Activated T-cell treated with anti-CD3 and anti-CD28 coated beads, Interleukin-2, amount 50 U/mL, for 4 hours (primary cell): ENCODE measurements around the gene IRAK2. TPM values are rescaled to one million over a fixed set of nuclear protein-coding genes. Genes with fewer than 3 reads are reported as not detected.

Experiments used
- ATAC-seq, 2 donors: fragments of 200-7000 bp; cut with Tn5 transposase; one replicate each; pipeline ENCODE4 v1.10.0; 2021
- DNase-seq: peaks from one replicate; pipeline ENCODE4 v3.0.0-alpha.2; 2020
- H3K27me3 Mint-ChIP-seq: one replicate; pipeline ENCODE4 v1.8.0; 2021; ENCODE audit warnings: low read depth, mixed read lengths
- H3K36me3 Mint-ChIP-seq: one replicate; pipeline ENCODE4 v1.8.0; 2022; ENCODE audit warnings: mixed read lengths; ENCODE audit not compliant: insufficient read depth
- H3K4me1 Mint-ChIP-seq: one replicate; pipeline ENCODE4 v1.8.0; 2021; ENCODE audit warnings: low read depth, mixed read lengths
- H3K4me3 Mint-ChIP-seq: one replicate; pipeline ENCODE4 v1.8.0; 2021; ENCODE audit warnings: mild to moderate bottlenecking, moderate library complexity, mixed read lengths
- H3K9me3 Mint-ChIP-seq: one replicate; pipeline ENCODE4 v1.8.0; 2021; ENCODE audit warnings: mixed read lengths
- total RNA-seq, 3 donors: library from RNA; stranded (reverse); gene quantifications; one replicate each; pipeline ENCODE4 v1.2.1, GENCODE V29; 2021

IRAK2 gene
- total RNA-seq, 3 donors from 2014 or later: 2.1 to 3.8 (median 3.0) TPM

- DNase-seq: no peak
- no peak overlapping the region for H3K4me3 Mint-ChIP-seq
- no peaks in the 10 kb centered on the region for H3K9me3 Mint-ChIP-seq
- H3K36me3 Mint-ChIP-seq: peaks cover 33% of the 10 kb centered on the region
- H3K27me3 Mint-ChIP-seq: no peaks in the 10 kb centered on the region
- peaks cover 15% of the 10 kb centered on the region for H3K4me1 Mint-ChIP-seq
- no peak for ATAC-seq
These were observed 125.9 kb downstream of the IRAK2 start for GRCh38 chr3:10290481-10291176.

- no peak for DNase-seq
- peaks cover 11% of the 10 kb centered on the region for H3K4me1 Mint-ChIP-seq
- no peaks in the 10 kb centered on the region for H3K9me3 Mint-ChIP-seq
- H3K36me3 Mint-ChIP-seq: peaks cover 32% of the 10 kb centered on the region
- H3K27me3 Mint-ChIP-seq: no peaks in the 10 kb centered on the region
- no peak for ATAC-seq
- H3K4me3 Mint-ChIP-seq: no peak overlapping the region
These were observed 126.9 kb downstream of the IRAK2 start for GRCh38 chr3:10291641-10292040.

GRCh38 chr3:10292505-10293419 is 128.0 kb downstream of the IRAK2 start, which contains the start of gene GHRL:
TSS of gene GHRL (minus strand) at chr3:10292947. CDS start at chr3:10290180, 2,767 bp downstream.
- no peak for DNase-seq
- peaks cover 28% of the 10 kb centered on the region for H3K36me3 Mint-ChIP-seq
- peaks cover 9% of the 10 kb centered on the region for H3K4me1 Mint-ChIP-seq
- ATAC-seq: no peak
- no peaks in the 10 kb centered on the region for H3K27me3 Mint-ChIP-seq
- H3K4me3 Mint-ChIP-seq: peak within 1 kb of the TSS; percentile 26
- H3K9me3 Mint-ChIP-seq: no peaks in the 10 kb centered on the region

Other genes with a start within 250 kb of the IRAK2 start
- gene IL17RC, start 247.8 kb upstream of the IRAK2 start, total RNA-seq: under 1 TPM; 0.27 to 0.53 (median 0.40) TPM
- 10 to 100 TPM; 11.0 to 15.6 (median 13.0) TPM for gene CRELD1, start 231.1 kb upstream of the IRAK2 start, total RNA-seq
- 1 to 10 TPM; 6.7 to 7.6 (median 7.5) TPM for gene PRRT3, start 212.5 kb upstream of the IRAK2 start, total RNA-seq
- gene EMC3, start 178.1 kb upstream of the IRAK2 start, total RNA-seq: 10 to 100 TPM; 47.1 to 58.8 (median 47.7) TPM
- 10 to 100 TPM; 33.8 to 34.8 (median 34.5) TPM for gene FANCD2, start 138.5 kb upstream of the IRAK2 start, total RNA-seq
- gene FANCD2OS, start 56.7 kb upstream of the IRAK2 start, total RNA-seq: not detected
- gene BRK1, start 49.2 kb upstream of the IRAK2 start, total RNA-seq: 100 to 1,000 TPM in 1 of 3 donors, 10 to 100 TPM in 2; 93.5 to 104 (median 96.6) TPM
- 10 to 100 TPM; 29.6 to 32.7 (median 30.4) TPM for gene VHL, start 23.1 kb upstream of the IRAK2 start, total RNA-seq
- 10 to 100 TPM; 66.5 to 70.2 (median 66.5) TPM for gene TATDN2, start 83.5 kb downstream of the IRAK2 start, total RNA-seq
- gene GHRL, start 128.0 kb downstream of the IRAK2 start, total RNA-seq: under 1 TPM; 0.45 to 0.96 (median 0.63) TPM
- gene SEC13, start 156.2 kb downstream of the IRAK2 start, total RNA-seq: 100 to 1,000 TPM; 143 to 154 (median 153) TPM